LNCaP clone FGC (cell line): ENCODE measurements around the gene APC2.
A peak's percentile ranks its signal among the peaks of the same experiment; 100 is the strongest.

Experiments
- DNase-seq: peaks from one replicate; pipeline ENCODE4 v3.0.0-alpha.2; 2011; ENCODE audit warnings: low read depth
- H3K4me3 ChIP-seq: 2 replicates; pipeline ENCODE4 v1.5.1; 2011; ENCODE audit warnings: mild to moderate bottlenecking, low read depth, low read length, control low read depth
- CTCF ChIP-seq: IDR thresholded peaks from 2 replicates; pipeline ENCODE4 v1.5.1; 2012; ENCODE audit warnings: mild to moderate bottlenecking; ENCODE audit not compliant: control insufficient read depth, insufficient read depth; ENCODE audit errors: extremely low read depth

APC2 gene

GRCh38 chr19:1486720-1487575, 37.0 kb downstream of the APC2 start:
- DNase-seq, result no peak
- no peak for TF ChIP-seq CTCF
- H3K4me3 ChIP-seq, result no peak overlapping the region

GRCh38 chr19:1487576-1488281, 37.8 kb downstream of the APC2 start:
- DNase-seq, result no peak
- H3K4me3 ChIP-seq, result no peak overlapping the region
- TF ChIP-seq CTCF, result no peak

GRCh38 chr19:1488282-1488601, 38.3 kb downstream of the APC2 start:
- TF ChIP-seq CTCF, result no peak
- H3K4me3 ChIP-seq, result no peak overlapping the region
- no peak for DNase-seq

- peak overlapping the region; percentile 69 for H3K4me3 ChIP-seq
- no peak for DNase-seq
- TF ChIP-seq CTCF, result no peak
Measured at GRCh38 chr19:1489463-1490310, 39.8 kb downstream of the APC2 start.

DNA sequence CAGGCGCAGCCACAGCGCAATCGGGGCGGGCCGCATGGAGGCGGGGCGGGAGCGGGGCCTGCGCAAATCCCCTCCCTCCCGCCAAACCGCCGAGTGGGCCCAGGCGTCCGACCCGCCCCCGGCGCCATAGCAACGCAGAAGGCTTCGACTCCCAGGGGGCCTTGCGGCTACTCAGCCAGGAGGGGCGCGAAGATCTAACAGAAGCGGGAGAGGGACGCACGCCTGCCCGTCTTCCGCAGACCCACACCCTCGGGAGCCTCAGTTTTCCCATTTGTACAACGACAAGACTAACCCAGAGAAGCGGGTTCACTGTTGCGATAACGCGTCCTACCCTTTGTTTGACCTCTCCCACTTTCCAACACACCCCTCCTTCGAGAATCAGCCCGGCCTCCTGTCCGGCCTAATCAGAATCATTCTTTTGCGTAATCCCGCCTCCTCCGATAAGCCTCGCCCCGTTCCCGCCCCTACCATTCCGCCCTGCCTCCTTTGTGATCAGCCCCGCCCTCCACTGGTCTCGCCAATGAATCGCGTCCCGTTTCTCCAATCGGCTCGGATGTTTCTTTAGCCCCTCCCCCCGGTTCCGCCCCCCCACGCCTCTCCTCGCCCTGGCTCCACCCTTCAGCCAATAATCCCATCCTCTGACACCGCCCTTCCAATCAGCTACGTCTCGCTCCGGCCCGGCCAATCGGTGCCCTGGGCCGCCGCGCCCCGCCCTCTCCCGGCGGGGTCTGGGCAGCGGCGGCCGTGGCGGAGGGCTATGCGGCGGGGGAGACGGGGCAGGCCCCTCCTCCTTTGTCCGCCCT, 40.6 kb downstream of the APC2 start, which contains the start of gene PCSK4:
TSS of gene PCSK4 (minus strand) at position 40 of the 803 bp plus-strand sequence. CDS start at position 36, 4 bp downstream.
- peak; percentile 95 for DNase-seq
- H3K4me3 ChIP-seq, result peak within 1 kb of the TSS; percentile 69
- no peak for TF ChIP-seq CTCF
